Astrocyte of the spinal cord (primary cell): Measurements from ENCODE around the gene VWA8.

ENCODE experiments used
- DNase-seq: peaks from one replicate; pipeline ENCODE4 v3.0.0; 2011; ENCODE audit warnings: low read depth, low spot score
- H3K4me3 ChIP-seq: 2 replicates; pipeline ENCODE4 v1.5.1; 2011; ENCODE audit warnings: low read depth, mild to moderate bottlenecking, low read length, moderate library complexity
- CTCF ChIP-seq: IDR thresholded peaks from 2 replicates; pipeline ENCODE4 v1.5.1; 2012; ENCODE audit warnings: low read depth, mild to moderate bottlenecking, low read length, inconsistent platforms
- in situ Hi-C: cut with HindIII; loops from 2 replicates; pipeline ENCODE4 v1.10.0; 2017; ENCODE audit warnings: low sequenced_read_pairs

VWA8 gene

GRCh38 chr13:41995946-41996345, 35.0 kb upstream of the VWA8 start:
- no peak overlapping the region for H3K4me3 ChIP-seq
- DNase-seq: peak; percentile 43
- no peak for TF ChIP-seq CTCF
- in situ Hi-C loops: no loop called here

GRCh38 chr13:41995336-41995735, 34.4 kb upstream of the VWA8 start:
- no peak overlapping the region for H3K4me3 ChIP-seq
- in situ Hi-C loops: no loop called here
- TF ChIP-seq CTCF: no peak
- no peak for DNase-seq

GRCh38 chr13:41994696-41995095, 33.8 kb upstream of the VWA8 start:
- no peak overlapping the region for H3K4me3 ChIP-seq
- no peak for TF ChIP-seq CTCF
- DNase-seq: no peak
- in situ Hi-C loops: no loop called here

DNA sequence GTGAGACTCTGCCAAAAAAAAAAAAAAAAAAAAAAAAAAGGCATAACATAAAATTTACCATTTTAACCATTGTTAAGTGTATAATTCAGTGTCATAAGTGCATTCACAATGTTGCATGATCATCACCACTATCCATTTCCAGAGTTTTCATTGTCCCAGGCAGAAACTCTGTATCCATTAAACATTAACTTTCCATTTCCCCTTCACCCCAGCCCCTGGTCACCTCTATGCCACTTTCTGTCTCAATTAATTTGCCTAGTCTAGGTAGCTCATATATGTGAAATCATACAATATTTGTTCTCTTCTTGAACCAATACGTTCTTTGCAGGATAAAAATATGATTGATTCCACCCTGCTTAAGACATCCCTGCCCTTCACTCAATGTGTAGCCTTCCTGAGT, 31.0 kb upstream of the VWA8 start:
- in situ Hi-C loops: no loop called here
- DNase-seq: no peak
- no peak overlapping the region for H3K4me3 ChIP-seq
- TF ChIP-seq CTCF: no peak

- no peak for TF ChIP-seq CTCF
- in situ Hi-C loops: no loop called here
- H3K4me3 ChIP-seq: no peak overlapping the region
- no peak for DNase-seq
Measured at GRCh38 chr13:41988244-41988643, 27.3 kb upstream of the VWA8 start.

GRCh38 chr13:41985788-41986508, 25.0 kb upstream of the VWA8 start:
- in situ Hi-C loops: no loop called here
- DNase-seq: peak; percentile 33
- TF ChIP-seq CTCF: no peak
- no peak overlapping the region for H3K4me3 ChIP-seq
